NCI-H748 (cell line): ENCODE data around the gene CAPN8.

Experiments used
- DNase-seq: peaks from one replicate; lab custom pipeline; 2025; ENCODE audit not compliant: unreplicated experiment; lab: John Stamatoyannopoulos, UW

The CAPN8 gene

GRCh38 chr1:223657978-223658377 is 7.5 kb downstream of the CAPN8 start:
- DNase-seq, result no peak

GRCh38 chr1:223654083-223654482 is 11.4 kb downstream of the CAPN8 start:
- DNase-seq, result peak; percentile 23

- no peak for DNase-seq
Measured at GRCh38 chr1:223653431-223653830, 12.1 kb downstream of the CAPN8 start.

- no peak for DNase-seq
Measured at GRCh38 chr1:223653015-223653414, 12.5 kb downstream of the CAPN8 start.

GRCh38 chr1:223652436-223652941 is 13.0 kb downstream of the CAPN8 start:
- no peak for DNase-seq

- DNase-seq, result no peak
Measured at GRCh38 chr1:223651291-223651991, 14.1 kb downstream of the CAPN8 start.

- DNase-seq, result no peak
Measured at GRCh38 chr1:223650465-223650864, 15.0 kb downstream of the CAPN8 start.

GRCh38 chr1:223649222-223649621 is 16.3 kb downstream of the CAPN8 start:
- no peak for DNase-seq

GRCh38 chr1:223647249-223647648 is 18.3 kb downstream of the CAPN8 start:
- DNase-seq, result no peak

- DNase-seq, result peak; percentile 51
Measured at GRCh38 chr1:223645903-223646302, 19.6 kb downstream of the CAPN8 start.

- peak; percentile 79 for DNase-seq
Measured at GRCh38 chr1:223642237-223642636, 23.3 kb downstream of the CAPN8 start.

- no peak for DNase-seq
Measured at GRCh38 chr1:223641523-223642039, 23.9 kb downstream of the CAPN8 start.

- peak; percentile 4 for DNase-seq
Measured at GRCh38 chr1:223639331-223639749, 26.2 kb downstream of the CAPN8 start.

- DNase-seq, result no peak
Measured at GRCh38 chr1:223635236-223635635, 30.3 kb downstream of the CAPN8 start.

- DNase-seq, result no peak
Measured at GRCh38 chr1:223634423-223634822, 31.1 kb downstream of the CAPN8 start.

GRCh38 chr1:223631956-223632355 is 33.5 kb downstream of the CAPN8 start:
- peak; percentile 12 for DNase-seq

GRCh38 chr1:223631473-223631872 is 34.0 kb downstream of the CAPN8 start:
- peak; percentile 16 for DNase-seq

- no peak for DNase-seq
Measured at GRCh38 chr1:223629126-223629457, 36.4 kb downstream of the CAPN8 start.

GRCh38 chr1:223628233-223629125 is 37.0 kb downstream of the CAPN8 start:
- DNase-seq, result peak; percentile 63

- no peak for DNase-seq
Measured at GRCh38 chr1:223622132-223622842, 43.2 kb downstream of the CAPN8 start.

GRCh38 chr1:223621312-223621734 is 44.2 kb downstream of the CAPN8 start:
- no peak for DNase-seq
